NCI-H2196 treated with DMSO at 0.1 percent for 48 hours (cell line): ENCODE data around the gene S100A2.

Source experiments
- DNase-seq: peaks from one replicate; lab custom pipeline; 2025; ENCODE audit not compliant: unreplicated experiment; lab: John Stamatoyannopoulos, UW

The S100A2 gene

GRCh38 chr1:153546796-153547559 is 18.7 kb downstream of the S100A2 start:
- no peak for DNase-seq

GRCh38 chr1:153546371-153546770 is 19.3 kb downstream of the S100A2 start:
- DNase-seq, result no peak

- DNase-seq, result peak; percentile 79
These were observed 20.3 kb downstream of the S100A2 start, which contains the start of gene S100A4 for GRCh38 chr1:153545067-153546055. Gene S100A4 (minus strand): TSS chr1:153545806. CDS start chr1:153544794, 1,012 bp downstream.

GRCh38 chr1:153544453-153545066 is 21.1 kb downstream of the S100A2 start:
- no peak for DNase-seq

- DNase-seq, result no peak
These were observed 21.9 kb downstream of the S100A2 start for GRCh38 chr1:153543736-153544135.

- no peak for DNase-seq
These were observed 22.5 kb downstream of the S100A2 start for GRCh38 chr1:153542956-153543711.

- DNase-seq, result no peak
These were observed 23.7 kb downstream of the S100A2 start for GRCh38 chr1:153541641-153542590.

- DNase-seq, result no peak
These were observed 25.0 kb downstream of the S100A2 start, which contains the start of gene S100A5 for GRCh38 chr1:153540394-153541361. Gene S100A5 (minus strand): TSS chr1:153540934. CDS start chr1:153540191, 743 bp downstream.

- no peak for DNase-seq
These were observed 26.1 kb downstream of the S100A2 start for GRCh38 chr1:153539395-153540093.

GRCh38 chr1:153538315-153538821 is 27.3 kb downstream of the S100A2 start:
- no peak for DNase-seq

GRCh38 chr1:153537376-153537730 is 28.3 kb downstream of the S100A2 start:
- no peak for DNase-seq

- DNase-seq, result no peak
These were observed 28.8 kb downstream of the S100A2 start for GRCh38 chr1:153536671-153537375.

GRCh38 chr1:153536012-153536670 is 29.5 kb downstream of the S100A2 start:
- DNase-seq, result peak; percentile 43

- no peak for DNase-seq
These were observed 30.2 kb downstream of the S100A2 start, which contains the start of gene S100A6 for GRCh38 chr1:153535242-153536011. Gene S100A6 (minus strand): TSS chr1:153535991. CDS start chr1:153535339, 652 bp downstream.

GRCh38 chr1:153534925-153535241 is 30.8 kb downstream of the S100A2 start:
- no peak for DNase-seq
